ENCODE measurements around the gene KLK13.

KLK13 gene

GRCh38 chr19:51107406-51108065 is 42.6 kb upstream of the KLK13 start:
- no peaks in the 10 kb centered on the region for H3K9me3 ChIP-seq (ENCODE audit: control extremely low read depth in 1 of 5, control insufficient read depth in 4 of 5, insufficient read depth in 2 of 5, low read depth in 1 of 5, low read length in 4 of 5)
- H3K27ac ChIP-seq (ENCODE audit: insufficient read depth in 1 of 2, low read depth in 1 of 2, low read length in 2 of 2, poor library complexity in 1 of 2, severe bottlenecking in 2 of 2), result peak overlapping the region in 1 of 2 experiments; percentile 81
- H3K4me3 ChIP-seq (ENCODE audit: control insufficient read depth in 1 of 7, extremely low read depth in 1 of 7, insufficient read depth in 4 of 7, low read depth in 2 of 7, low read length in 6 of 7), result peak overlapping the region; percentile 40 to 95 (median 89)
- H3K27me3 ChIP-seq (replicated peaks in 2 of 5; ENCODE audit: control insufficient read depth in 4 of 5, insufficient read depth in 5 of 5, low read length in 4 of 5), result peaks cover 0 to 3% (median 0%) of the 10 kb centered on the region in 5 experiments
- H3K36me3 ChIP-seq (ENCODE audit: control insufficient read depth in 4 of 4, insufficient read depth in 4 of 4, low read length in 3 of 4), result peaks cover 0 to 26% (median 17%) of the 10 kb centered on the region in 4 experiments
- WGBS (ENCODE audit: insufficient coverage), result 33% methylated on average over 18 of the region's 18 CpGs
- ChIA-PET CTCF (no interaction called here), POLR2A (no interaction called here)
- peaks cover 0 to 18% (median 11%) of the 10 kb centered on the region in 4 experiments for H3K4me1 ChIP-seq (ENCODE audit: control extremely low read depth in 1 of 4, control insufficient read depth in 4 of 4, insufficient read depth in 4 of 4, low read length in 3 of 4)
- peak; percentile 25 to 38 (median 33) for DNase-seq

- Histone ChIP-seq H3K4me1 (ENCODE audit: control extremely low read depth in 1 of 4, control insufficient read depth in 4 of 4, insufficient read depth in 4 of 4, low read length in 3 of 4) (peaks cover 0 to 16% (median 10%) of the 10 kb centered on the region in 4 experiments), H3K27ac (ENCODE audit: insufficient read depth in 1 of 2, low read depth in 1 of 2, low read length in 2 of 2, poor library complexity in 1 of 2, severe bottlenecking in 2 of 2) (no peak overlapping the region), H3K27me3 (replicated peaks in 2 of 5; ENCODE audit: control insufficient read depth in 4 of 5, insufficient read depth in 5 of 5, low read length in 4 of 5) (no peaks in the 10 kb centered on the region), H3K4me3 (ENCODE audit: control insufficient read depth in 1 of 7, extremely low read depth in 1 of 7, insufficient read depth in 4 of 7, low read depth in 2 of 7, low read length in 6 of 7) (no peak overlapping the region), H3K36me3 (ENCODE audit: control insufficient read depth in 4 of 4, insufficient read depth in 4 of 4, low read length in 3 of 4) (peaks cover 0 to 52% (median 33%) of the 10 kb centered on the region in 4 experiments), H3K9me3 (ENCODE audit: control extremely low read depth in 1 of 5, control insufficient read depth in 4 of 5, insufficient read depth in 2 of 5, low read depth in 1 of 5, low read length in 4 of 5) (no peaks in the 10 kb centered on the region)
- no peak for DNase-seq
- CTCF ChIA-PET, result interaction anchor here (0.6 kb wide), 1 partner anchor 335 kb away, joined by 3 read pairs; no protein-coding TSS in a partner anchor
- 95% methylated on average over 49 of the region's 49 CpGs for WGBS (ENCODE audit: insufficient coverage)
- POLR2A ChIA-PET, result no interaction called here
Measured at GRCh38 chr19:51103926-51104341, 39.0 kb upstream of the KLK13 start.

- POLR2A ChIA-PET, result no interaction called here
- peaks cover 0 to 52% (median 35%) of the 10 kb centered on the region in 4 experiments for H3K36me3 ChIP-seq (ENCODE audit: control insufficient read depth in 4 of 4, insufficient read depth in 4 of 4, low read length in 3 of 4)
- CTCF ChIA-PET, result no interaction called here
- H3K4me1 ChIP-seq (ENCODE audit: control extremely low read depth in 1 of 4, control insufficient read depth in 4 of 4, insufficient read depth in 4 of 4, low read length in 3 of 4), result peaks cover 0 to 12% (median 7%) of the 10 kb centered on the region in 4 experiments
- no peak for DNase-seq
- H3K27ac ChIP-seq (ENCODE audit: insufficient read depth in 1 of 2, low read depth in 1 of 2, low read length in 2 of 2, poor library complexity in 1 of 2, severe bottlenecking in 2 of 2), result no peak overlapping the region
- WGBS (ENCODE audit: insufficient coverage), result 83% methylated on average over 1 of the region's 7 CpGs
- no peak overlapping the region for H3K4me3 ChIP-seq (ENCODE audit: control insufficient read depth in 1 of 7, extremely low read depth in 1 of 7, insufficient read depth in 4 of 7, low read depth in 2 of 7, low read length in 6 of 7)
- H3K27me3 ChIP-seq (replicated peaks in 2 of 5; ENCODE audit: control insufficient read depth in 4 of 5, insufficient read depth in 5 of 5, low read length in 4 of 5), result no peaks in the 10 kb centered on the region
- no peaks in the 10 kb centered on the region for H3K9me3 ChIP-seq (ENCODE audit: control extremely low read depth in 1 of 5, control insufficient read depth in 4 of 5, insufficient read depth in 2 of 5, low read depth in 1 of 5, low read length in 4 of 5)
Measured at GRCh38 chr19:51102991-51103390, 38.1 kb upstream of the KLK13 start.

- WGBS (ENCODE audit: insufficient coverage), result 100% methylated on average over 2 of the region's 5 CpGs
Measured at GRCh38 chr19:51101171-51101865, 36.4 kb upstream of the KLK13 start.

GRCh38 chr19:51100601-51101000 is 35.7 kb upstream of the KLK13 start:
- Histone ChIP-seq H3K4me3 (ENCODE audit: control insufficient read depth in 1 of 7, extremely low read depth in 1 of 7, insufficient read depth in 4 of 7, low read depth in 2 of 7, low read length in 6 of 7) (no peak overlapping the region), H3K4me1 (ENCODE audit: control extremely low read depth in 1 of 4, control insufficient read depth in 4 of 4, insufficient read depth in 4 of 4, low read length in 3 of 4) (no peaks in the 10 kb centered on the region), H3K36me3 (ENCODE audit: control insufficient read depth in 4 of 4, insufficient read depth in 4 of 4, low read length in 3 of 4) (peaks cover 0 to 57% (median 35%) of the 10 kb centered on the region in 4 experiments), H3K27me3 (replicated peaks in 2 of 5; ENCODE audit: control insufficient read depth in 4 of 5, insufficient read depth in 5 of 5, low read length in 4 of 5) (no peaks in the 10 kb centered on the region), H3K9me3 (ENCODE audit: control extremely low read depth in 1 of 5, control insufficient read depth in 4 of 5, insufficient read depth in 2 of 5, low read depth in 1 of 5, low read length in 4 of 5) (no peaks in the 10 kb centered on the region), H3K27ac (ENCODE audit: insufficient read depth in 1 of 2, low read depth in 1 of 2, low read length in 2 of 2, poor library complexity in 1 of 2, severe bottlenecking in 2 of 2) (peak overlapping the region in 1 of 2 experiments; percentile 14)
- 100% methylated on average over 1 of the region's 3 CpGs for WGBS (ENCODE audit: insufficient coverage)
- ChIA-PET POLR2A (no interaction called here), CTCF (interaction anchor here (1.3 kb wide), 1 partner anchor 20 kb away, joined by 3 read pairs; no protein-coding TSS in a partner anchor)
- DNase-seq, result no peak

More at GRCh38 chr19:51101171-51101865, 36.4 kb upstream of the KLK13 start:
- ChIA-PET POLR2A (no interaction called here), CTCF (interaction anchor here (1.1 to 1.6 kb wide), 3 partner anchors 9 to 46 kb away, joined by 3 to 5 read pairs (median 4); no protein-coding TSS in a partner anchor)
- DNase-seq, result no peak
- H3K36me3 ChIP-seq (ENCODE audit: control insufficient read depth in 4 of 4, insufficient read depth in 4 of 4, low read length in 3 of 4), result peaks cover 0 to 57% (median 37%) of the 10 kb centered on the region in 4 experiments
- no peak overlapping the region for H3K4me3 ChIP-seq (ENCODE audit: control insufficient read depth in 1 of 7, extremely low read depth in 1 of 7, insufficient read depth in 4 of 7, low read depth in 2 of 7, low read length in 6 of 7)
- no peaks in the 10 kb centered on the region for H3K4me1 ChIP-seq (ENCODE audit: control extremely low read depth in 1 of 4, control insufficient read depth in 4 of 4, insufficient read depth in 4 of 4, low read length in 3 of 4)
- H3K27ac ChIP-seq (ENCODE audit: insufficient read depth in 1 of 2, low read depth in 1 of 2, low read length in 2 of 2, poor library complexity in 1 of 2, severe bottlenecking in 2 of 2), result no peak overlapping the region
- H3K27me3 ChIP-seq (replicated peaks in 2 of 5; ENCODE audit: control insufficient read depth in 4 of 5, insufficient read depth in 5 of 5, low read length in 4 of 5), result no peaks in the 10 kb centered on the region
- H3K9me3 ChIP-seq (ENCODE audit: control extremely low read depth in 1 of 5, control insufficient read depth in 4 of 5, insufficient read depth in 2 of 5, low read depth in 1 of 5, low read length in 4 of 5), result no peaks in the 10 kb centered on the region

GRCh38 chr19:51099047-51099382 is 34.1 kb upstream of the KLK13 start:
- Histone ChIP-seq H3K27ac (ENCODE audit: insufficient read depth in 1 of 2, low read depth in 1 of 2, low read length in 2 of 2, poor library complexity in 1 of 2, severe bottlenecking in 2 of 2) (no peak overlapping the region), H3K36me3 (ENCODE audit: control insufficient read depth in 4 of 4, insufficient read depth in 4 of 4, low read length in 3 of 4) (peaks cover 0 to 49% (median 28%) of the 10 kb centered on the region in 4 experiments), H3K4me1 (ENCODE audit: control extremely low read depth in 1 of 4, control insufficient read depth in 4 of 4, insufficient read depth in 4 of 4, low read length in 3 of 4) (no peaks in the 10 kb centered on the region), H3K9me3 (ENCODE audit: control extremely low read depth in 1 of 5, control insufficient read depth in 4 of 5, insufficient read depth in 2 of 5, low read depth in 1 of 5, low read length in 4 of 5) (no peaks in the 10 kb centered on the region), H3K27me3 (replicated peaks in 2 of 5; ENCODE audit: control insufficient read depth in 4 of 5, insufficient read depth in 5 of 5, low read length in 4 of 5) (no peaks in the 10 kb centered on the region), H3K4me3 (ENCODE audit: control insufficient read depth in 1 of 7, extremely low read depth in 1 of 7, insufficient read depth in 4 of 7, low read depth in 2 of 7, low read length in 6 of 7) (peak overlapping the region in 1 of 7 experiments; percentile 43)
- CTCF ChIA-PET, result no interaction called here
- POLR2A ChIA-PET, result no interaction called here
- no peak for DNase-seq
- WGBS (ENCODE audit: insufficient coverage), result 59% methylated on average over 21 of the region's 22 CpGs

All from common myeloid progenitor, CD34-positive (primary cell).